Measurements from ENCODE around the gene SP9. TPM values are rescaled to one million over a fixed set of nuclear protein-coding genes. Genes with fewer than 3 reads are reported as not detected.

The SP9 gene
- polyA plus RNA-seq, 5 donors: not detected

GRCh38 chr2:174333372-174334277 lies 1.1 kb upstream of the SP9 start:
- no peak for DNase-seq

- no peak for DNase-seq
These were observed 457 bp upstream of the SP9 start for GRCh38 chr2:174334278-174334715.

GRCh38 chr2:174335254-174335987 lies 667 bp downstream of the SP9 start:
- DNase-seq: peak in 1 of 2 donors; percentile 29

GRCh38 chr2:174335988-174336500 lies 1.3 kb downstream of the SP9 start:
- DNase-seq: no peak

GRCh38 chr2:174336501-174337336 lies 2.0 kb downstream of the SP9 start:
- peak in 1 of 2 donors; percentile 23 for DNase-seq

GRCh38 chr2:174337337-174338146 lies 2.8 kb downstream of the SP9 start:
- DNase-seq: peak in 1 of 2 donors; percentile 62

- peak in 1 of 2 donors; percentile 15 for DNase-seq
These were observed 3.4 kb downstream of the SP9 start for GRCh38 chr2:174338147-174338605.

GRCh38 chr2:174338671-174339560 lies 4.2 kb downstream of the SP9 start:
- peak in 1 of 2 donors; percentile 23 for DNase-seq

- DNase-seq: peak in 1 of 2 donors; percentile 33
These were observed 5.0 kb downstream of the SP9 start for GRCh38 chr2:174339561-174340399.

- peak in 1 of 2 donors; percentile 13 for DNase-seq
These were observed 5.9 kb downstream of the SP9 start for GRCh38 chr2:174340400-174341292.

- peak; percentile 71 to 82 for DNase-seq
These were observed 6.7 kb downstream of the SP9 start for GRCh38 chr2:174341293-174341994.

- DNase-seq: no peak
These were observed 7.4 kb downstream of the SP9 start for GRCh38 chr2:174341995-174342685.

- DNase-seq: peak in 1 of 2 donors; percentile 18
These were observed 8.1 kb downstream of the SP9 start for GRCh38 chr2:174342686-174343342.

GRCh38 chr2:174343343-174343622 lies 8.5 kb downstream of the SP9 start:
- no peak for DNase-seq

- no peak for DNase-seq
These were observed 9.1 kb downstream of the SP9 start for GRCh38 chr2:174343623-174344455.
